ENCODE results near the gene TLE5. TPM values are rescaled to one million over a fixed set of nuclear protein-coding genes. Genes with fewer than 3 reads are reported as not detected.

The TLE5 gene
- total and polyA plus RNA-seq, 9 of the 15 experiments (the other 6 are each of a cell fraction or from before 2014, with no cell fraction given) = 2.0 to 347 (median 235) TPM

DNA sequence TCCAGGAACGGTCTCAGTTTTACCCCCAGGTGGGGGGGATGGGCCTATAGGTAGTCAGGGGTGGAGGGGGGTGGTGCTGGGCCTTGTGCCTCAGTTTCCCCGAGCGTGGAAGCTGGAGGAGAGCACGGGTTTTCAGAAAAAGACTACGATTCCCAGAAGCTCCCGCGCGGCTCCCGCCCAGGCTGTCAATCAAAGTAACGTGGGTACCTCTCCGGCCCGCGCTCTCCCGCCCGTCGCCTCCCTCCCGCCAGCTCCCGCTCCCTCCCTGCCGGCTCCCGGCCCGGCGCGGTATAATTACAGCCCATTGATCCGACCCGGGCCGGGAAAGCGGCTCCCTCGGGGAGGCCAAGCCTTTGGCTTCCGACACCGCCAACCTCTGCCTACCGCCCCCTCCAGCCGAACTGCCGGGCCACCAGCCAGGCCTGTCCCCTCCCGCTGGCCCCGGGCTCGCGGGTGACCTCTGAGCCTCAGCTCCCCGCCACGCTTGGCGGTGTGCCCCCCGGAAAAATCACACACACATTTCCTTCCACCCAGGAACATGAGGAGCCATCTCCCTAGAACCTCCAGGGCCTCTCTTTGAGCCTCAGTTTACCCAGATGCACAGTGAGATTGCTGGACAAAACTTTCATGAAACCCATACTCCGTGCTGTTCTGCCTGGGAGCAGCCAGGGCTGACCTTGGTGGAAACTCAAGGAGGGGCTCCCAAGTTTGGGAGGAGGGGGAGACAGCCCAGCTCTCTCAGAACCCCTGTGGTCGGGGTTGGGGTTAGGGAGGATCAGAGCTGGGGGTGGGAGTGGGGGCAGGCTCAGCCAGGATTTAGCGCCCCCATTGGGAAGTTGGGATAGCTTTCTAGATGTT lies 25.9 kb downstream of the TLE5 start (continued):
- TF ChIP-seq ZNF436 (CRISPR knock-in tag; IDR thresholded peaks at IDR 0.05) (no peak), ZNF766 (CRISPR knock-in tag; conservative IDR thresholded peaks at IDR 0.05) (0 out of 2 replicates have a peak, but pooled peaks have one; percentile 11), HLTF (IDR thresholded peaks at IDR 0.05) (peak; percentile 11; the same call in 1 of the 2 replicates), XRCC5 (IDR thresholded peaks at IDR 0.05; ENCODE audit: low read depth, low read length) (peak; percentile 31; the same call in 1 of the 2 replicates), ELK1 (CRISPR knock-in tag; IDR thresholded peaks at IDR 0.05) (no peak), ZNF584 (CRISPR knock-in tag; IDR thresholded peaks at IDR 0.05; ENCODE audit: low read depth) (0 out of 2 replicates have a peak, but pooled peaks have one; percentile 17), GATAD2B (IDR thresholded peaks at IDR 0.05; ENCODE audit: borderline replicate concordance) (0 out of 2 replicates have a peak, but pooled peaks have one; percentile 19), MTA1 (IDR thresholded peaks at IDR 0.05; ENCODE audit: borderline replicate concordance) (0 out of 2 replicates have a peak, but pooled peaks have one; percentile 52), RBFOX2 (IDR thresholded peaks at IDR 0.05; ENCODE audit: low read depth, low read length) (peak; percentile 85), HNRNPL (IDR thresholded peaks at IDR 0.05; ENCODE audit: low read depth, low read length) (0 out of 2 replicates have a peak, but pooled peaks have one; percentile 40), NFE2L1 (tag; IDR thresholded peaks at IDR 0.05; ENCODE audit: borderline replicate concordance, low read depth) (no peak), NR2C1 (IDR thresholded peaks at IDR 0.05) (0 out of 2 replicates have a peak, but pooled peaks have one; percentile 20), NR2C1 (tag; IDR thresholded peaks at IDR 0.05) (peak; percentile 53; the same call in 1 of the 2 replicates), HCFC1 (IDR thresholded peaks at IDR 0.05; ENCODE audit: low read depth, low read length) (peak; percentile 91), ARID1B (IDR thresholded peaks at IDR 0.05) (peak; percentile 29)
- TF ChIP-seq, protein P1, sequence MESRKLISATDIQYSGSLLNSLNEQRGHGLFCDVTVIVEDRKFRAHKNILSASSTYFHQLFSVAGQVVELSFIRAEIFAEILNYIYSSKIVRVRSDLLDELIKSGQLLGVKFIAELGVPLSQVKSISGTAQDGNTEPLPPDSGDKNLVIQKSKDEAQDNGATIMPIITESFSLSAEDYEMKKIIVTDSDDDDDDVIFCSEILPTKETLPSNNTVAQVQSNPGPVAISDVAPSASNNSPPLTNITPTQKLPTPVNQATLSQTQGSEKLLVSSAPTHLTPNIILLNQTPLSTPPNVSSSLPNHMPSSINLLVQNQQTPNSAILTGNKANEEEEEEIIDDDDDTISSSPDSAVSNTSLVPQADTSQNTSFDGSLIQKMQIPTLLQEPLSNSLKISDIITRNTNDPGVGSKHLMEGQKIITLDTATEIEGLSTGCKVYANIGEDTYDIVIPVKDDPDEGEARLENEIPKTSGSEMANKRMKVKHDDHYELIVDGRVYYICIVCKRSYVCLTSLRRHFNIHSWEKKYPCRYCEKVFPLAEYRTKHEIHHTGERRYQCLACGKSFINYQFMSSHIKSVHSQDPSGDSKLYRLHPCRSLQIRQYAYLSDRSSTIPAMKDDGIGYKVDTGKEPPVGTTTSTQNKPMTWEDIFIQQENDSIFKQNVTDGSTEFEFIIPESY (CRISPR knock-in tag; IDR thresholded peaks at IDR 0.05) = 0 out of 2 replicates have a peak, but pooled peaks have one; percentile 47
- TF ChIP-seq, protein P2, sequence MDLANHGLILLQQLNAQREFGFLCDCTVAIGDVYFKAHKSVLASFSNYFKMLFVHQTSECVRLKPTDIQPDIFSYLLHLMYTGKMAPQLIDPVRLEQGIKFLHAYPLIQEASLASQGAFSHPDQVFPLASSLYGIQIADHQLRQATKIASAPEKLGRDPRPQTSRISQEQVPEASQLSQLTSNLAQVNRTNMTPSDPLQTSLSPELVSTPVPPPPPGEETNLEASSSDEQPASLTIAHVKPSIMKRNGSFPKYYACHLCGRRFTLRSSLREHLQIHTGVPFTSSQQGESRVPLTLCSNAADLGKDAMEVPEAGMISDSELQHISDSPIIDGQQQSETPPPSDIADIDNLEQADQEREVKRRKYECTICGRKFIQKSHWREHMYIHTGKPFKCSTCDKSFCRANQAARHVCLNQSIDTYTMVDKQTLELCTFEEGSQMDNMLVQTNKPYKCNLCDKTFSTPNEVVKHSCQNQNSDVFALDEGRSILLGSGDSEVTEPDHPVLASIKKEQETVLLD (IDR thresholded peaks at IDR 0.05) = peak; percentile 75
- TF ChIP-seq, protein P3, sequence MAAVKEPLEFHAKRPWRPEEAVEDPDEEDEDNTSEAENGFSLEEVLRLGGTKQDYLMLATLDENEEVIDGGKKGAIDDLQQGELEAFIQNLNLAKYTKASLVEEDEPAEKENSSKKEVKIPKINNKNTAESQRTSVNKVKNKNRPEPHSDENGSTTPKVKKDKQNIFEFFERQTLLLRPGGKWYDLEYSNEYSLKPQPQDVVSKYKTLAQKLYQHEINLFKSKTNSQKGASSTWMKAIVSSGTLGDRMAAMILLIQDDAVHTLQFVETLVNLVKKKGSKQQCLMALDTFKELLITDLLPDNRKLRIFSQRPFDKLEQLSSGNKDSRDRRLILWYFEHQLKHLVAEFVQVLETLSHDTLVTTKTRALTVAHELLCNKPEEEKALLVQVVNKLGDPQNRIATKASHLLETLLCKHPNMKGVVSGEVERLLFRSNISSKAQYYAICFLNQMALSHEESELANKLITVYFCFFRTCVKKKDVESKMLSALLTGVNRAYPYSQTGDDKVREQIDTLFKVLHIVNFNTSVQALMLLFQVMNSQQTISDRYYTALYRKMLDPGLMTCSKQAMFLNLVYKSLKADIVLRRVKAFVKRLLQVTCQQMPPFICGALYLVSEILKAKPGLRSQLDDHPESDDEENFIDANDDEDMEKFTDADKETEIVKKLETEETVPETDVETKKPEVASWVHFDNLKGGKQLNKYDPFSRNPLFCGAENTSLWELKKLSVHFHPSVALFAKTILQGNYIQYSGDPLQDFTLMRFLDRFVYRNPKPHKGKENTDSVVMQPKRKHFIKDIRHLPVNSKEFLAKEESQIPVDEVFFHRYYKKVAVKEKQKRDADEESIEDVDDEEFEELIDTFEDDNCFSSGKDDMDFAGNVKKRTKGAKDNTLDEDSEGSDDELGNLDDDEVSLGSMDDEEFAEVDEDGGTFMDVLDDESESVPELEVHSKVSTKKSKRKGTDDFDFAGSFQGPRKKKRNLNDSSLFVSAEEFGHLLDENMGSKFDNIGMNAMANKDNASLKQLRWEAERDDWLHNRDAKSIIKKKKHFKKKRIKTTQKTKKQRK (IDR thresholded peaks at IDR 0.05; ENCODE audit: borderline replicate concordance, low read depth, low read length) = no peak

All from K562 (cell line).